GM19025 (cell line): Measurements from ENCODE around the gene MECR.

ENCODE experiments used
- ATAC-seq: cut with Tn5 transposase; IDR thresholded peaks from one replicate; pipeline ENCODE4 v1.9.1; 2021; ENCODE audit warnings: mild to moderate bottlenecking, low read depth, moderate library complexity; ENCODE audit not compliant: unreplicated experiment

MECR gene

GRCh38 chr1:29142714-29143113 lies 88.0 kb downstream of the MECR start:
- no peak for ATAC-seq
